HEK293 (cell line): ENCODE measurements around the gene PADI2.

Experiments
- CTCF ChIA-PET: fragments of 350-600 bp; formaldehyde crosslinking; extraction: SDS; loops from one replicate; lab custom pipeline; 2021; ENCODE audit warnings: antibody characterized with exemption; lab: Yijun Ruan, JAX
- POLR2A ChIA-PET: fragments of 300-600 bp; formaldehyde crosslinking; extraction: SDS; loops from one replicate; lab custom pipeline; 2020; ENCODE audit warnings: antibody characterized with exemption, inconsistent platforms; lab: Yijun Ruan, JAX
- H3K27ac ChIP-seq: fragments of 200-500 bp; sonication (Bioruptor generic); 2 replicates; pipeline ENCODE4 v1.5.1; 2014; ENCODE audit warnings: low read depth, low read length, control low read depth, inconsistent platforms; ENCODE audit errors: extremely low read depth
- H3K36me3 ChIP-seq, 2 experiments: fragments of 200-500 bp in 1 of 2; sonication (Bioruptor generic) in 1 of 2; 1 replicate in 1 of 2; 2 replicates in 1 of 2; pipeline ENCODE4 v1.5.1; 2014 to 2017; ENCODE audit warnings: inconsistent platforms in 2 of 2, low read length in 2 of 2; ENCODE audit not compliant: control insufficient read depth in 2 of 2, insufficient read depth in 1 of 2
- H3K4me1 ChIP-seq: fragments of 200-500 bp; sonication (Bioruptor generic); 2 replicates; pipeline ENCODE4 v1.5.1; 2014; ENCODE audit warnings: mild to moderate bottlenecking, low read length, inconsistent platforms; ENCODE audit not compliant: control insufficient read depth, insufficient read depth
- H3K4me3 ChIP-seq: 2 replicates; pipeline ENCODE4 v1.5.1; 2011; ENCODE audit warnings: low read depth, mild to moderate bottlenecking, control low read depth, low read length, moderate library complexity
- H3K9me3 ChIP-seq: fragments of 200-500 bp; sonication (Bioruptor generic); 2 replicates; pipeline ENCODE4 v1.5.1; 2014; ENCODE audit warnings: low read depth, low read length, inconsistent platforms; ENCODE audit not compliant: control insufficient read depth, insufficient read depth
- GLIS1 ChIP-seq: fragments of 450-650 bp; formaldehyde crosslinking; IDR thresholded peaks from 2 replicates; pipeline ENCODE4 v1.5.1; 2016; ENCODE audit warnings: missing biosample characterization, missing genetic modification characterization
- PRDM10 ChIP-seq: fragments of 450-650 bp; formaldehyde crosslinking; IDR thresholded peaks from 2 replicates; pipeline ENCODE4 v1.5.1; 2016; ENCODE audit warnings: missing biosample characterization, missing genetic modification characterization
- ZNF18 ChIP-seq: fragments of 450-650 bp; formaldehyde crosslinking; IDR thresholded peaks from 2 replicates; pipeline ENCODE4 v1.5.1; 2016; ENCODE audit warnings: missing biosample characterization, missing genetic modification characterization
- ZNF239 ChIP-seq: fragments of 450-650 bp; formaldehyde crosslinking; IDR thresholded peaks from 2 replicates; pipeline ENCODE4 v1.5.1; 2016; ENCODE audit warnings: missing biosample characterization, missing genetic modification characterization
- ZNF350 ChIP-seq: fragments of 450-650 bp; formaldehyde crosslinking; IDR thresholded peaks from 2 replicates; pipeline ENCODE4 v1.5.0; 2017; ENCODE audit warnings: missing biosample characterization, mild to moderate bottlenecking, missing genetic modification characterization
- ZNF362 ChIP-seq: fragments of 450-650 bp; formaldehyde crosslinking; IDR thresholded peaks from 2 replicates; pipeline ENCODE4 v1.5.1; 2016; ENCODE audit warnings: missing biosample characterization, missing genetic modification characterization
- ZNF366 ChIP-seq: fragments of 450-650 bp; formaldehyde crosslinking; conservative IDR thresholded peaks from 2 replicates; pipeline ENCODE4 v1.5.1; 2016; ENCODE audit warnings: missing biosample characterization, missing genetic modification characterization
- ZNF433 ChIP-seq: fragments of 450-650 bp; formaldehyde crosslinking; IDR thresholded peaks from 2 replicates; pipeline ENCODE4 v1.5.1; 2016; ENCODE audit warnings: missing biosample characterization, missing genetic modification characterization, low read depth
- ZNF473 ChIP-seq: fragments of 450-650 bp; formaldehyde crosslinking; IDR thresholded peaks from 2 replicates; pipeline ENCODE4 v1.5.1; 2017; ENCODE audit warnings: missing biosample characterization, missing genetic modification characterization
- ZNF530 ChIP-seq: fragments of 450-650 bp; formaldehyde crosslinking; IDR thresholded peaks from 2 replicates; pipeline ENCODE4 v1.5.1; 2016; ENCODE audit warnings: low read depth, missing biosample characterization, missing genetic modification characterization
- ZNF555 ChIP-seq: fragments of 450-650 bp; formaldehyde crosslinking; conservative IDR thresholded peaks from 2 replicates; pipeline ENCODE4 v1.5.1; 2017; ENCODE audit warnings: missing biosample characterization, mild to moderate bottlenecking, missing genetic modification characterization, inconsistent platforms
- ZNF600 ChIP-seq: fragments of 450-650 bp; formaldehyde crosslinking; IDR thresholded peaks from 2 replicates; pipeline ENCODE4 v1.5.1; 2016; ENCODE audit warnings: missing biosample characterization, missing genetic modification characterization
- ZNF777 ChIP-seq: fragments of 450-650 bp; formaldehyde crosslinking; IDR thresholded peaks from 2 replicates; pipeline ENCODE4 v1.5.1; 2017; ENCODE audit warnings: missing biosample characterization, missing genetic modification characterization, borderline replicate concordance

The PADI2 gene

GRCh38 chr1:17032741-17033140 is 86.5 kb downstream of the PADI2 start:
- no peaks in the 10 kb centered on the region for H3K9me3 ChIP-seq
- no peak overlapping the region for H3K27ac ChIP-seq
- POLR2A ChIA-PET, result no interaction called here
- H3K4me3 ChIP-seq, result no peak overlapping the region
- TF ChIP-seq ZNF18, result no peak
- peaks cover 35 to 82% of the 10 kb centered on the region in 2 experiments for H3K36me3 ChIP-seq
- CTCF ChIA-PET, result interaction anchor here (1.1 to 2.3 kb wide), 4 partner anchors 10 to 81 kb away, joined by 5 to 6 read pairs (median 6); no protein-coding TSS in a partner anchor
- H3K4me1 ChIP-seq, result no peaks in the 10 kb centered on the region

GRCh38 chr1:17031436-17031835 is 87.8 kb downstream of the PADI2 start:
- Histone ChIP-seq H3K36me3 (peaks cover 38 to 84% of the 10 kb centered on the region in 2 experiments), H3K4me3 (no peak overlapping the region), H3K4me1 (no peaks in the 10 kb centered on the region), H3K9me3 (no peaks in the 10 kb centered on the region), H3K27ac (no peak overlapping the region)
- no peak for TF ChIP-seq ZNF777
- no peak for TF ChIP-seq ZNF530 (tag by site-specific recombination)
- TF ChIP-seq GLIS1 (tag by site-specific recombination), result no peak
- no peak for TF ChIP-seq ZNF239 (tag by site-specific recombination)
- TF ChIP-seq ZNF600 (tag by site-specific recombination), result no peak
- TF ChIP-seq ZNF350 (tag by site-specific recombination), result no peak
- TF ChIP-seq ZNF473, result no peak
- no peak for TF ChIP-seq ZNF366 (tag by site-specific recombination)
- CTCF ChIA-PET, result interaction anchor here (0.6 to 0.8 kb wide), 3 partner anchors 13 to 396 kb away, joined by 4 to 8 read pairs (median 4); no protein-coding TSS in a partner anchor
- POLR2A ChIA-PET, result no interaction called here

GRCh38 chr1:17030206-17030605 is 89.0 kb downstream of the PADI2 start:
- no peaks in the 10 kb centered on the region for H3K4me1 ChIP-seq
- POLR2A ChIA-PET, result no interaction called here
- H3K9me3 ChIP-seq, result no peaks in the 10 kb centered on the region
- H3K36me3 ChIP-seq, result peaks cover 41 to 91% of the 10 kb centered on the region in 2 experiments
- CTCF ChIA-PET, result interaction anchor here (0.5 to 1.4 kb wide), 6 partner anchors 9 to 445 kb away, joined by 3 to 5 read pairs (median 3); no protein-coding TSS in a partner anchor
- no peak overlapping the region for H3K4me3 ChIP-seq
- TF ChIP-seq ZNF433 (tag by site-specific recombination), result no peak
- TF ChIP-seq PRDM10 (tag by site-specific recombination), result peak; percentile 74
- TF ChIP-seq, all 188 proteins: peak for 1
- no peak overlapping the region for H3K27ac ChIP-seq

- no peak overlapping the region for H3K4me3 ChIP-seq
- H3K27ac ChIP-seq, result no peak overlapping the region
- ChIA-PET CTCF (interaction anchor here (0.6 kb wide), 1 partner anchor 17 kb away, joined by 3 read pairs; no protein-coding TSS in a partner anchor), POLR2A (interaction anchor here (0.6 kb wide), 1 partner anchor 429 kb away, joined by 3 read pairs; no protein-coding TSS in a partner anchor)
- peaks cover 44 to 93% of the 10 kb centered on the region in 2 experiments for H3K36me3 ChIP-seq
- no peaks in the 10 kb centered on the region for H3K4me1 ChIP-seq
- TF ChIP-seq ZNF362 (tag by site-specific recombination) (0 out of 2 replicates have a peak, but pooled peaks have one; percentile 38), ZNF555 (tag by site-specific recombination) (no peak)
- no peaks in the 10 kb centered on the region for H3K9me3 ChIP-seq
These were observed 90.5 kb downstream of the PADI2 start for GRCh38 chr1:17028662-17029188.
